Epithelial cell of proximal tubule (primary cell): ENCODE results near the gene SEMA6D. TPM values are rescaled to one million over a fixed set of nuclear protein-coding genes. Genes with fewer than 3 reads are reported as not detected.

Experiments
- DNase-seq: peaks from one replicate; pipeline ENCODE4 v3.0.0-alpha.2; 2011; ENCODE audit warnings: low read depth
- H3K4me3 ChIP-seq: 2 replicates; pipeline ENCODE4 v1.5.1; 2011; ENCODE audit warnings: low read depth, mild to moderate bottlenecking, low read length
- CTCF ChIP-seq: conservative IDR thresholded peaks from 2 replicates; pipeline ENCODE4 v1.5.1; 2012; ENCODE audit warnings: low read depth, mild to moderate bottlenecking, low read length
- total RNA-seq: library from RNA; depleted of rRNA; stranded (reverse); fragments of >200 nt; gene quantifications from 2 replicates; pipeline ENCODE4 v1.2.3, GENCODE V29; 2015

The SEMA6D gene
- total RNA-seq, 1 donor from 2014 or later = 2.6 TPM

GRCh38 chr15:47814620-47815019 is 97.3 kb downstream of the SEMA6D start:
- no peak overlapping the region for H3K4me3 ChIP-seq
- TF ChIP-seq CTCF = no peak
- no peak for DNase-seq

GRCh38 chr15:47817969-47818548 is 100.8 kb downstream of the SEMA6D start:
- no peak overlapping the region for H3K4me3 ChIP-seq
- TF ChIP-seq CTCF = no peak
- DNase-seq = no peak

- no peak for DNase-seq
- H3K4me3 ChIP-seq = no peak overlapping the region
- no peak for TF ChIP-seq CTCF
Measured at GRCh38 chr15:47819158-47819557, 101.9 kb downstream of the SEMA6D start.

- DNase-seq = no peak
- no peak overlapping the region for H3K4me3 ChIP-seq
- TF ChIP-seq CTCF = no peak
Measured at GRCh38 chr15:47820057-47820746, 102.9 kb downstream of the SEMA6D start.

GRCh38 chr15:47820747-47821319 is 103.5 kb downstream of the SEMA6D start:
- no peak for DNase-seq

GRCh38 chr15:47822048-47822447 is 104.7 kb downstream of the SEMA6D start:
- H3K4me3 ChIP-seq = no peak overlapping the region
- no peak for TF ChIP-seq CTCF
- no peak for DNase-seq

More at GRCh38 chr15:47820747-47821319, 103.5 kb downstream of the SEMA6D start:
- H3K4me3 ChIP-seq = no peak overlapping the region
- TF ChIP-seq CTCF = no peak
